HCT116 (cell line): ENCODE measurements around the gene RTN4.

Source experiments
- CTCF ChIP-seq, 3 experiments: fragments of 200-600 bp in 1 of 3; sonication (generic) in 1 of 3; IDR thresholded peaks in 2 of 3; conservative IDR thresholded peaks in 1 of 3; 2 replicates each; pipeline ENCODE4 v1.5.1; 2012 to 2017; ENCODE audit warnings: low read depth in 2 of 3, low read length in 2 of 3, antibody characterized with exemption in 1 of 3, borderline replicate concordance in 1 of 3, control low read depth in 1 of 3, mild to moderate bottlenecking in 1 of 3, mixed read lengths in 1 of 3, mixed run types in 1 of 3, moderate library complexity in 1 of 3; ENCODE audit not compliant: insufficient read depth in 1 of 3
- FOSL1 ChIP-seq: IDR thresholded peaks from 2 replicates; pipeline ENCODE4 v1.6.1; 2012; ENCODE audit warnings: low read depth
- JUND ChIP-seq: IDR thresholded peaks from 2 replicates; pipeline ENCODE4 v1.6.1; 2012
- POLR2AphosphoS5 ChIP-seq: IDR thresholded peaks from 2 replicates; pipeline ENCODE4 v1.6.1; 2011; ENCODE audit warnings: mild to moderate bottlenecking, low read depth, low read length, moderate library complexity
- RAD21 ChIP-seq: IDR thresholded peaks from 2 replicates; pipeline ENCODE4 v1.6.1; 2012; ENCODE audit warnings: low read depth, mild to moderate bottlenecking
- REST ChIP-seq: IDR thresholded peaks from 2 replicates; pipeline ENCODE4 v1.6.1; 2012; ENCODE audit warnings: low read depth
- TCF7L2 ChIP-seq: IDR thresholded peaks from 2 replicates; pipeline ENCODE4 v1.7.0; 2011; ENCODE audit warnings: borderline replicate concordance, inconsistent platforms; ENCODE audit not compliant: insufficient read depth, insufficient read length; ENCODE audit errors: extremely low read depth
- ZFX ChIP-seq: fragments of 450-650 bp; IDR thresholded peaks from 2 replicates; pipeline ENCODE4 v1.6.1; 2017
- ZNF274 ChIP-seq: fragments of 200-500 bp; sonication (Bioruptor generic); IDR thresholded peaks from 2 replicates; pipeline ENCODE4 v1.6.1; 2014; ENCODE audit warnings: mild to moderate bottlenecking, low read depth, low read length, inconsistent platforms

- TF ChIP-seq CTCF (IDR thresholded peaks at IDR 0.05 in 2 of 3, conservative IDR thresholded peaks at IDR 0.05 in 1 of 3; ENCODE audit: borderline replicate concordance in 1 of 3, insufficient read depth in 1 of 3, low read depth in 2 of 3, low read length in 2 of 3) (no peak), ZNF274 (no peak), TCF7L2 (no peak), JUND (no peak), RAD21 (no peak), REST (no peak), POLR2AphosphoS5 (no peak), ZFX (no peak), FOSL1 (no peak)
These were observed 75.1 kb downstream of the RTN4 start for GRCh38 chr2:54975175-54975574.
